GM12873 (cell line): ENCODE data around the gene CACNA1S.

Experiments
- TF ChIP-seq, protein P1 (sequence below): IDR thresholded peaks from 2 replicates; pipeline ENCODE4 v1.5.1; 2012; ENCODE audit warnings: low read depth, mild to moderate bottlenecking, moderate library complexity, low read length, control low read depth; ENCODE audit not compliant: insufficient read depth; ENCODE audit errors: missing control alignments

Gene CACNA1S

DNA sequence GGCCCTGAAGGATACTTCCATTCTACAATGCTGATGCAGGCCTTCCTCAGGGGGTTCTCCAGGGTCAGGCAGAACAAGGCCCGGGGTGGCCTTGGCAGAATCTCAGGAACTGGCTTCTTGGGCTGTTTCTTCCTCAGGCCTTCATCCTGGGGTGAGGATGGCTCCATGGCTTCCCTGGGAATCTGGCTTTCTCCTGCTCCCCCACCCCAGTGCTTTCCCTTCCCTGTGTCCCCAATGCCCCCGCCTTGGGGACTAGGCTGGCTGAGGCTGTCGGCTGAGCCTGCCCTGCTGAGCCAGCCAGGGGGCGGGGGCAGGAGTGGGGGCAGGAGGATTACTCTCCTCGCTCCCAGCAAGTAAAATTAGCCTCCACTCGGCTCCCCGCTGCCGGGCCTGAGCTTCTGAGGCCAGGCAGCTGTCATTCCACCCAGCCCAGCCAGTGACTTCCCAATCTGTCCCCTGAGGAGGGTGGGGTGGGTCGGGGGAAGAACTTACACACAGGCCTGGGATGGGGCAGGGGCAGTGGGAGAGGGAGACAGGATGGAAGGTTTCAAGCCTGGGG, at the start of gene CACNA1S:
TSS of gene CACNA1S (minus strand) at position 254 of the 559 bp plus-strand sequence. CDS start at position 167, 87 bp downstream.
- TF ChIP-seq, protein P1, sequence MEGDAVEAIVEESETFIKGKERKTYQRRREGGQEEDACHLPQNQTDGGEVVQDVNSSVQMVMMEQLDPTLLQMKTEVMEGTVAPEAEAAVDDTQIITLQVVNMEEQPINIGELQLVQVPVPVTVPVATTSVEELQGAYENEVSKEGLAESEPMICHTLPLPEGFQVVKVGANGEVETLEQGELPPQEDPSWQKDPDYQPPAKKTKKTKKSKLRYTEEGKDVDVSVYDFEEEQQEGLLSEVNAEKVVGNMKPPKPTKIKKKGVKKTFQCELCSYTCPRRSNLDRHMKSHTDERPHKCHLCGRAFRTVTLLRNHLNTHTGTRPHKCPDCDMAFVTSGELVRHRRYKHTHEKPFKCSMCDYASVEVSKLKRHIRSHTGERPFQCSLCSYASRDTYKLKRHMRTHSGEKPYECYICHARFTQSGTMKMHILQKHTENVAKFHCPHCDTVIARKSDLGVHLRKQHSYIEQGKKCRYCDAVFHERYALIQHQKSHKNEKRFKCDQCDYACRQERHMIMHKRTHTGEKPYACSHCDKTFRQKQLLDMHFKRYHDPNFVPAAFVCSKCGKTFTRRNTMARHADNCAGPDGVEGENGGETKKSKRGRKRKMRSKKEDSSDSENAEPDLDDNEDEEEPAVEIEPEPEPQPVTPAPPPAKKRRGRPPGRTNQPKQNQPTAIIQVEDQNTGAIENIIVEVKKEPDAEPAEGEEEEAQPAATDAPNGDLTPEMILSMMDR = no peak

DNA sequence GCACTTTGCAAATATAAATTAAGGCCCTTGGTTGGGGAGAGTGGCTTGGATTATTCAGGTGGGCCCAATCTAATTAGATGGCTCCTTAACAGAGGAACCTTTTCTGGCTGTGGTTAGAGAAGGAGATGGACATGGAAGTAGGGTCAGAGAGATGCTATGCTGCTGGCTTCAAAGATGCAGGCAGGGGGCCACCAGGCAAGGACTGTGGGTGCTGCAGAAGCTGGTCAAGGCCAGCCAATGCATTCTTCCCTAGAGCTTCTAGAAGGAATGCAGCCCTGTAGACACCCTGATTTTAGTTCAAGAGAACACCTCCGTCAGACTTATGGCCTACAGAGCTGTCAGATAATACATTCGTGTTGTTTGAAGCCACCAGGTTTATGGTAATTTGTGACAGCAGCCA, 45.7 kb upstream of the CACNA1S start:
- TF ChIP-seq, protein P1 = no peak

DNA sequence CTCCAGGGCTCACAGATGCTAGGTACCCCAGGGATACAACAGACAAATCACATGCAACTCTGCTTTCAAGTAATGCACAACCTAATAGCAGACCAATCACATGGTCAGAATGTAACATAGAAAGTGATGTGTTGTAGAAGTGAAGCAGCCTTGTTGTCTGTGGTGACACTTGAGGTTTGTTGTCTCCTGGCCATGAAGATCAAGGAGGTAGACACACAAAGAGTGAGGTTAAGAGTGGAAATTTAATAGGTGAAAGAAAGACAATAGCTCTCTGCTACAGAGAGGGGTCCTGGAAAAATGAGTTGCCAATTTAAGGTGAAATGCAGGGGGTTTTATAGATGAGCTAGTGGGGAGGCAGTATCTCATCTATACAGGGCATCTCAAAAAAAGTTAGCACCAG, 44.6 kb upstream of the CACNA1S start:
- TF ChIP-seq, protein P1 = no peak

GRCh38 chr1:201156346-201156745, 44.1 kb upstream of the CACNA1S start:
- TF ChIP-seq, protein P1 = no peak

DNA sequence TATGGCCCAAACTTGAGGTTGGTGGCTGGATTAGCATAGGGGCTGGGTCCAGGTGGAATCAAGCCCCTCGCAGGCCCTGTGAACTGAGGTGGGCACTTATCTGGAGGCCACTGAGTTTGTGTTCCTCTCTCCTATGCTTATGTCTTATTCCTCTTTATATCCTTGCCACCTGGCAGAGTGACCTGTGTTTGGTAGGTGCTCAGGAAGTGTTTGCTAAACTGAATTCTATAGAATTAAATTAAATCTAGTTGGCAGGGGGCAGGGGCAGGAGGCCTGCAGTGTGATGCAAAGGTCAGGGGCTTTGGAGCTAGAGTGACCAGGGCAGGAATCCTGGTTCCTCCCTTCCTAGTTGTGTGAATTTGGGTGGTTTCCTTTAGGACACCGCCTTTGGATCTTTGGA, 43.1 kb upstream of the CACNA1S start:
- TF ChIP-seq, protein P1 = no peak

DNA sequence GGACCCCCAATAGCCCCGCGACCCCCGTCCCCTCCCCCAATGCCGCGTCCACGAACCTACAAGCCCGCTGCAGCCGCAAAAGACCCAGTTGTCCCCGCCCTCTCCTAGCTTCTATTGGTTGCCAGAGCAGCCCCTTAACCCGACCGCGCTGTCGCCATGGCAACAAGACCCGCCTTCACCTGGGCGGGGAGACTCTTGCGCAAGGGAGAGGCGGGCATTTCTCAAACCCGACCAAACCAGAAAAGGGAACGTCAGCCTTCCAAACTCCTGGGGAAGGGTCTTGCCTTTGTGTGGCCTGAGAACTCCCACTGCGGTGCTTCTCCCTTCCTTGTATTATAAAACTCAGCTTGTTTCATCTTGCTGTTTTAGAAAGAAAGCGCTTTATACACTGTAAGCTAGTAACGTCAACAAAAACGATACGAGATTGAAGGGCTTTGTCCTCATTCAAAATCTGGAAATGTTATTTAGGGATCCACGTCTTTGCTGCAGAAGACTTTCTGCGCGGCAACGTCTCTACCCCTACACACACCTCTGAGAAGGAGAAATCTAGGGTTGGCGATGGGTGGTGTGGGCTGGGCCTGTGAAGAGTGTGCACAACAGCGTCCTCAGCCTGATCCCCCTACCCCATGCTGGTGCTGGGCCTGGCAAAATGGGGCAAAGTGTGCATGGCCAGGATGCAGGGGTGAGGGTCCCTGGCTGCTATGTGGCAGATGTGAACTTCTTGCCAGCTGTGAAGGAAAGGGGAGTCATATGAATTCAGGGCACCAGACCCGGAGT, 42.4 kb upstream of the CACNA1S start, which contains the start of gene TMEM9:
TSS of gene TMEM9 (minus strand) at position 86 of the 777 bp plus-strand sequence. CDS start 551 bp downstream, outside the sequence.
- TF ChIP-seq, protein P1 = no peak

DNA sequence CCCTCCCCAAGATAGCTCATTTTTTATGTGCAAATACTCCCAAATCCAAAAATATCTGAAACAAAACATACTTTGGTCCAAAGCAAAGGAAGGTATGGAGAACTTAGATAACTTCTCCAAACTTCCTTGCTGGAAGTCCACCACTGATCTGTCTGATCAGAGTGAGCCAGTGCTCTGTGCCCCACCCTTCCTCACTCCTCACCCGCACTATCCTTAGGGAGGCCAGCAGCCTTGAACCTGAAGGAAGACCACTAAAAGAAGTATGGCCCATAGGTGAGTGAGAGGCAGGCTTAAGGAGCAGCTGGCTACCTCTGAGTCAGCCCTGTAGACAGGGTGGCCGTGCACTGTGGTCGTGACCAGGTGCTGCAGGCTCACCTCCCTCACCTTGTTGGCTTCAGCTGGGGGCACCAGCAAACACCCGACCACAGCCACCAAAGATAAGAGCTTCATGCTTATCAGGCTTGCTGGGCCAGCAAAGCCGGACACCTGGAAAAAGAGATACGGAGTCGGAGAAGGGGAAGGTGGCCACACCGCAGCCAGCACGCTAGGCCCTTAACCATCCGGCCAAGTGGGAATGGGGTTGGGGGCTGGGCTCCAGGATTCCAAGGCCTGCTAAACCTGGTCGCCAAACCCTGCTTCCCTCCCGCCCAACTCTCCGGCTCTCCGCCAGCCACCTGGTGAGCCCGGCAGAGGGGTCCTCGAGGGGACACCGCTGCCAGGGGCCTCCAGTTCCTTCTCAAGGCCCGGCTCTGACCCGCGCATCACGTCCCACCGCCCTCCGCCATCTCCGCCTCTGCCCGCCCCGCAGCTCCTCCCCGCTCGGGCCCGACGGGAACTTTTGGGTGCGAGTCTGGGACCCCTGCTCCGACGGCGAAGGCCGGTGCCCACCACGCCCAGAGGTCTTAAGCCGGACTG, 41.5 kb upstream of the CACNA1S start:
- TF ChIP-seq, protein P1 = no peak
